ENCODE measurements around the gene ABLIM1.

ABLIM1 gene

DNA sequence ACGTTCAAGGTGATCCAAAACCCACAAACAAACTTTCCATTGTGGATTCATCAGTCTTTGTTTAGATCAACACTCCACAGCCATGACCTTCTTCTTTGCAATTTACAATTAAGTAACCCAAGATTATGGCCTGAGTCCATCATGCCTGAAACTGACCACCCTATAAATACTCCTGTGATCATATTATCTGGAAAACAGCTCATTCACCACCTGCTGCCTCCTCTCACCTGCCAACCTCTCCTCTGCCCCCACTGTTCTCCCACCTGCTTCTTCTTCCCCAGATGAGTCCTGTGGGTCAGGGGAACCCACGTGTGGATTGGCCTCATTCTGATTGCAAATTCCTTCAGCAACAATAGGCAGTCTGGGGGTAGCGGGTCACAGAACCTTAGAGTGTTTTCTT is 81.4 kb downstream of the ABLIM1 start:
- H3K9ac ChIP-seq (ENCODE audit: low read length) = no peak overlapping the region
- H3K4me1 ChIP-seq (ENCODE audit: control insufficient read depth, insufficient read depth, low read length) = no peaks in the 10 kb centered on the region
- H3K36me3 ChIP-seq (ENCODE audit: control insufficient read depth, insufficient read depth, low read length) = no peaks in the 10 kb centered on the region
- no peaks in the 10 kb centered on the region for H3K27me3 ChIP-seq (ENCODE audit: control insufficient read depth, insufficient read depth, low read length)
- H3K4me3 ChIP-seq (ENCODE audit: low read depth, low read length) = no peak overlapping the region
- no peak overlapping the region for H3K27ac ChIP-seq (ENCODE audit: low read depth, low read length)
- no peaks in the 10 kb centered on the region for H3K9me3 ChIP-seq (ENCODE audit: control insufficient read depth, insufficient read depth, low read depth, low read length)

DNA sequence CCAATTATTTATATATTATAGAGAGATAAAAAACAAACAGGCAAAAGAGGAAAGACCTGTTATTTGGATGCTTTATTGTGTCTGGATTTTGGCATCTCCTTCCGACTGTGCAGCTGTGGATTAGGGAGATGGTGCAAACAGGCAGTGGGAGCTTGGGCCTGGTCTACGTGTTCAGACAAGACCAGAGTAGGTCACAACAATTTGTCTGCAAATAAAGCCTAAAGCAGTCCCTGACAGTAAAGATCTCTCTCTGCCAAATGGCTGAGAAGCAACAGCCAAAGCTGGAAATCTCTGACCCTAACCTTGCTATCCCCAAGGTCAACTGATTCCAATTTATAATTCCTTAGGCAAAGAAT is 82.0 kb downstream of the ABLIM1 start:
- H3K9ac ChIP-seq (ENCODE audit: low read length) = no peak overlapping the region
- no peaks in the 10 kb centered on the region for H3K4me1 ChIP-seq (ENCODE audit: control insufficient read depth, insufficient read depth, low read length)
- no peaks in the 10 kb centered on the region for H3K9me3 ChIP-seq (ENCODE audit: control insufficient read depth, insufficient read depth, low read depth, low read length)
- H3K36me3 ChIP-seq (ENCODE audit: control insufficient read depth, insufficient read depth, low read length) = no peaks in the 10 kb centered on the region
- no peaks in the 10 kb centered on the region for H3K27me3 ChIP-seq (ENCODE audit: control insufficient read depth, insufficient read depth, low read length)
- no peak overlapping the region for H3K27ac ChIP-seq (ENCODE audit: low read depth, low read length)
- H3K4me3 ChIP-seq (ENCODE audit: low read depth, low read length) = no peak overlapping the region

DNA sequence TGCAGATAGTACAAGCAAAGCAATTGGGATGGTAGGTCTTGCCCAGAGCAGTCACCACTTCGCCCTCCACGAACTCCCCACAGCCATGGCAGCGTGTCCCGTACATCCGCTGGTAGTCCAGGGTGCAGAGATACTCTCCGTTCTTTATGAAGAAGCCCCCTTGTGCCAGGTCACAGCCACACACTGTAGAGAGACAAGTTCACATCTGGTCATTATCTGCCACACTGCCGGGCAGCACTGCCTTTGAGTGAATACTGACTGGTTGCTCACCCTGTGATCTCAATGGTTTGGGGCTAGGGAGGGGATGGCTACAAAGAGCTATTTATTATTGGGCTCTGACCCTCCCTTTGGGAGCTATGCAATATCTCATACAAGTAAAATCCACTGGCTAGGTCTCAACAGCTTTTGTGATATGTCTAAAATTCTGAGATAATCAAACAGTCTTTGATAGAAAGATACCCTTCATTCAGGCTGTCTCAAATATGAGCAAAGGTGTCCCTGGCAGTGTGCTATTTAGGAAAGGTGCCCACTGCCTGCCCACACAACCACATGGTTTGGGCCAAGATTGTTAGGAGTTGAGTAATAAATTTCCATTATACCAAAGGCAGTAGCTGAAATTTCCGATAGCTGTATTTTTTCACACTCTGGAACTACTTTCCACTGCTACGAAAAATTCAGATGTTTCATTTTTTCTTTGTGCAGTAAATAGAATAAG is 82.5 kb downstream of the ABLIM1 start:
- H3K4me1 ChIP-seq (ENCODE audit: control insufficient read depth, insufficient read depth, low read length) = no peaks in the 10 kb centered on the region
- H3K4me3 ChIP-seq (ENCODE audit: low read depth, low read length) = no peak overlapping the region
- H3K27ac ChIP-seq (ENCODE audit: low read depth, low read length) = no peak overlapping the region
- H3K27me3 ChIP-seq (ENCODE audit: control insufficient read depth, insufficient read depth, low read length) = no peaks in the 10 kb centered on the region
- H3K9ac ChIP-seq (ENCODE audit: low read length) = no peak overlapping the region
- H3K36me3 ChIP-seq (ENCODE audit: control insufficient read depth, insufficient read depth, low read length) = no peaks in the 10 kb centered on the region
- H3K9me3 ChIP-seq (ENCODE audit: control insufficient read depth, insufficient read depth, low read depth, low read length) = no peaks in the 10 kb centered on the region

DNA sequence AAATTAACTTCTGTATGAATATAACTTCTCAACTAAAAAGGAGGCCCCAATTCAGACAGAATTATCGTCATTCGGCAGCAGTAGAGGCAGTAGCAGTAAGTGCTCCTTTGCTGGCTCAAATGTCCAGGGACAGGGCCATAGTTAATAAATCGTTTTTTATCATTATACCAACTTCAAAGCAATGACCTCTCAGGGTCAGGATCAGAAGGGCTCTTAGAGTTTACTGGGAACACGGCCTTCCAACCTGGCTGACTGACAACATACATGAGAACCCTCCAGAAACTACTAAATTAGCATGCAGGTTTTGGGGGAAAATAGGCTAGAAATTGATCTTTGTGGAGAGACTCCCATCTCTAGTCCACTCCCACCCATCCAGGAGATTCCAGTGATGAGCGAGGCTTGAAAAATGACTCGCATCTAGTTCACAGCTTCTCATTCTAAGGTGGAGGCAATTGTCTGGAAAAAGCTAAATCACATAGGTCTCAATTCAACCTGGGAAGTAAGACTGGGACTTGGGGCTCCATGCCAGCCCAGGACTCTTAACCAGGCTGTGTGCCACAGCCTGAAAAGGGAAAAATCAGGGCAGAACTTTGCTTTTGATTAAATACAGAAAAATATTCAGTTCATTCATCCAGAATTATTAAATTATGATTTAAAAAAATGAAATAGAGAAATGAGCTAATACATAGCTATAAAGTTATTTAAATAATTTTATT is 84.6 kb downstream of the ABLIM1 start:
- H3K9ac ChIP-seq (ENCODE audit: low read length) = no peak overlapping the region
- no peaks in the 10 kb centered on the region for H3K36me3 ChIP-seq (ENCODE audit: control insufficient read depth, insufficient read depth, low read length)
- no peaks in the 10 kb centered on the region for H3K27me3 ChIP-seq (ENCODE audit: control insufficient read depth, insufficient read depth, low read length)
- H3K9me3 ChIP-seq (ENCODE audit: control insufficient read depth, insufficient read depth, low read depth, low read length) = no peaks in the 10 kb centered on the region
- no peak overlapping the region for H3K27ac ChIP-seq (ENCODE audit: low read depth, low read length)
- H3K4me1 ChIP-seq (ENCODE audit: control insufficient read depth, insufficient read depth, low read length) = no peaks in the 10 kb centered on the region
- H3K4me3 ChIP-seq (ENCODE audit: low read depth, low read length) = no peak overlapping the region

DNA sequence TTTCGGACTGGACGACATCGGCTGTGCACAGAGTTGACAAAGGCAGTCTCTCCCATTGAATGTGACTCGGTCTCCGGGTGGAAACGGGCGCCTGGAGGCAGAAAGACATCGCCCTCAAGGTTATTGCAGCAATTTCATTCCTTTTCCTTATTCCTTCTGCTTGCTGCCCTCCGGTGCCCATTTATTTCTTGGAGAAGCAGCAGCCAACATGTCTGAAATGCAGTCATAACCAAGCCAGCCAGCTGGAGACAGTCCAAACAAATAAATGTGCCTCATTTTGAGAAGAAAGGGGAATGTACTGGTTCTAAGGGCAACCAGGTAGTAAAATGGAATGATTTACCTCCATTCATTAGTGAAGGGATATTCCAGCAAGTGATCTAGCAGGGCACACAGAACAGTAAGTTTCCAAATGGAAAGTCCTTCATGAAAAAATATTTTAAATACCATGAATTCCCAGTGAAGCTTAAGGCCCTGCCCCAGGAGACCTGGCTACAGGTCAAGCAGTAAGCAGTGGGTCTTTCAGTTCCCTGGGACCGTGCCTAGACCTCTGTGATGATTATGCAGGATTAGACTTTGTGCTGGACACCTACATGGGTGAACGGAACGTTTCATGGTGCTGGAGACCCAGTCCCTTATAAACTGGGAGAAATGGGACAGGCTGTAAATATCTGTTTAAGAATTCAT is 86.6 kb downstream of the ABLIM1 start:
- H3K36me3 ChIP-seq (ENCODE audit: control insufficient read depth, insufficient read depth, low read length) = no peaks in the 10 kb centered on the region
- no peaks in the 10 kb centered on the region for H3K9me3 ChIP-seq (ENCODE audit: control insufficient read depth, insufficient read depth, low read depth, low read length)
- no peak overlapping the region for H3K27ac ChIP-seq (ENCODE audit: low read depth, low read length)
- no peaks in the 10 kb centered on the region for H3K27me3 ChIP-seq (ENCODE audit: control insufficient read depth, insufficient read depth, low read length)
- H3K4me3 ChIP-seq (ENCODE audit: low read depth, low read length) = no peak overlapping the region
- H3K4me1 ChIP-seq (ENCODE audit: control insufficient read depth, insufficient read depth, low read length) = no peaks in the 10 kb centered on the region
- no peak overlapping the region for H3K9ac ChIP-seq (ENCODE audit: low read length)

DNA sequence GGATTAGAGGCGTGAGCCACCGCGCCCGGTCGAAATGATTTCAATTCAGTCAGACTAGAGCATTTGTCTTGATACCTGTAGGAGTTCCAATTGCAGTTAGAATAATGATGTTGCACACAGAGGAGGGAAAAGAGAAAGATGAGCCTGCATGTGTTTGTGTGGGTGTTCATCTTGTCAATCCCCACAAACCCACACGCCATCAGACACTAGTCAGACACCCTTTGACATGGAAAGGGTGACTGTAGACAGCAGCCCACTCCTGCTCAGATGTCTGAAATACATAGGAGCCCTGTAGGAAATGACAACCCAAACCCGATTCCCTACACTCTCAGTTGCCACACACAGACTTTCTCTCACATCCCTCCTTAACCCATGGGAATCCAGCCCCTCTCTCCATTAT is 92.0 kb downstream of the ABLIM1 start:
- H3K9ac ChIP-seq (ENCODE audit: low read length) = no peak overlapping the region
- H3K9me3 ChIP-seq (ENCODE audit: control insufficient read depth, insufficient read depth, low read depth, low read length) = no peaks in the 10 kb centered on the region
- no peak overlapping the region for H3K27ac ChIP-seq (ENCODE audit: low read depth, low read length)
- H3K4me3 ChIP-seq (ENCODE audit: low read depth, low read length) = no peak overlapping the region
- H3K27me3 ChIP-seq (ENCODE audit: control insufficient read depth, insufficient read depth, low read length) = no peaks in the 10 kb centered on the region
- no peaks in the 10 kb centered on the region for H3K36me3 ChIP-seq (ENCODE audit: control insufficient read depth, insufficient read depth, low read length)
- H3K4me1 ChIP-seq (ENCODE audit: control insufficient read depth, insufficient read depth, low read length) = no peaks in the 10 kb centered on the region

DNA sequence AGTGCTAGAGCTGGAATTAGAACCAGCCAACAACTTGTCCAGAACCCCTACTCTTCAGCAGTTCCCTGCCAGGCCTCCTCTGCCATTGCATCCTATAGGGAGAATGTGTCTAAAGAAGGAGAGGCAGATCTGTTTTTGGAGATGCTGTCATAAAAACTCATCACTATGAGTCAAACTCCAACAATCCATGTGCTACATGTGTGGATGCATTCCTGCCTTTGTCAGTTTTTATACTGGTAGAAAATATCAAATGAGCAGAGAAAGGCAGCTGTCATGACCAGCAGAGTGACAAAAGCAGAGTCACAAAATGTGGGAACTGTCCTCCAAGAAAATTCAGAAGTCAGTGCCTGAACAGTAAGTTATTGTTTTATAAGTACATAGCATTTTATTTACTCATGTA is 93.0 kb downstream of the ABLIM1 start:
- Histone ChIP-seq H3K4me1 (ENCODE audit: control insufficient read depth, insufficient read depth, low read length) (no peaks in the 10 kb centered on the region), H3K9me3 (ENCODE audit: control insufficient read depth, insufficient read depth, low read depth, low read length) (no peaks in the 10 kb centered on the region), H3K9ac (ENCODE audit: low read length) (no peak overlapping the region), H3K36me3 (ENCODE audit: control insufficient read depth, insufficient read depth, low read length) (no peaks in the 10 kb centered on the region), H3K27me3 (ENCODE audit: control insufficient read depth, insufficient read depth, low read length) (no peaks in the 10 kb centered on the region), H3K27ac (ENCODE audit: low read depth, low read length) (no peak overlapping the region), H3K4me3 (ENCODE audit: low read depth, low read length) (no peak overlapping the region)

DNA sequence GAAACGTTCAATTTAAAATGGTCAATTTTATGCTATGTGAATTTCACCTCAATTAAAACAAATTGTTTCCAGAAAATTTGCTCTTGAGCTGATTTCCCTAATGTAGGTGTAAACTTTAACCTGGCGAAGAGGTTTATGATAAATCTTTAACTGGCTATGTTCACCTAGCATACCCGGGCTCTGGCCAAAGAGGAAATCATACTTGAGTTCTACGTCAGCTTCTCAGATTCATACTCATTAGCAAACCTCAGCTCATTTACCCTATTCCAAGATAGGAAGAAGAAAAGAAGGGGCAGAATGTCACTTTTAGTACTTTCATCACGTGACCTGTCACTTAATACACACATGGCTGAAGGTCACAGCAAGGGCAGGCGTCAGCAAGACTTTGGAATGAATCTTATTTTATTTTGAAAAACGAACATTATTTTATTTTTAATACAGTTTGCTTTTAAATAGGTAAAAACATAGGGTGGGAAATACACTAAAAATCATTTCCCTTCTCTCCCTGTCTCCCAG is 97.0 kb downstream of the ABLIM1 start:
- Histone ChIP-seq H3K27me3 (ENCODE audit: control insufficient read depth, insufficient read depth, low read length) (no peaks in the 10 kb centered on the region), H3K4me3 (ENCODE audit: low read depth, low read length) (no peak overlapping the region), H3K9me3 (ENCODE audit: control insufficient read depth, insufficient read depth, low read depth, low read length) (peaks cover 20% of the 10 kb centered on the region), H3K36me3 (ENCODE audit: control insufficient read depth, insufficient read depth, low read length) (no peaks in the 10 kb centered on the region; the same call in 1 of the 2 replicates), H3K9ac (ENCODE audit: low read length) (no peak overlapping the region), H3K4me1 (ENCODE audit: control insufficient read depth, insufficient read depth, low read length) (no peaks in the 10 kb centered on the region), H3K27ac (ENCODE audit: low read depth, low read length) (no peak overlapping the region)

DNA sequence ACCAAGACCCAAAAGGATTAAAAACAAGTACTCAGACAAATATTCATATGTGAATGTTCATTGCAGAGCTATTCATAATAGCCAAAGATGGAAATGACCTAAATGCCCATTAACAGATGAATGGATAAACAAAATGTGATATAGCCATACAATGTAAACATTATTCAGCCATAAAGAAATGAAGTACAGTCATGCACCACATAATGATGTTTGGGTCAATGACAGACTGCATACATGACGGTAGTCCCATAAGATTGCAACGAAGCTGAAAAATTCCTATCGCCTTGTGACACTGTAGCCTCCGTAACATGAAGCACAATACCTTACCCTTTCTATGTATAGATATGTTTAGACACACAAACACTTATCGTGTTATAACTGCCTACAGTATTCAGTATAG is 97.9 kb downstream of the ABLIM1 start:
- peaks cover 20% of the 10 kb centered on the region for H3K9me3 ChIP-seq (ENCODE audit: control insufficient read depth, insufficient read depth, low read depth, low read length)
- H3K9ac ChIP-seq (ENCODE audit: low read length) = no peak overlapping the region
- H3K27me3 ChIP-seq (ENCODE audit: control insufficient read depth, insufficient read depth, low read length) = no peaks in the 10 kb centered on the region
- no peak overlapping the region for H3K27ac ChIP-seq (ENCODE audit: low read depth, low read length)
- no peaks in the 10 kb centered on the region for H3K4me1 ChIP-seq (ENCODE audit: control insufficient read depth, insufficient read depth, low read length)
- no peak overlapping the region for H3K4me3 ChIP-seq (ENCODE audit: low read depth, low read length)
- H3K36me3 ChIP-seq (ENCODE audit: control insufficient read depth, insufficient read depth, low read length) = no peaks in the 10 kb centered on the region; the same call in 1 of the 2 replicates

DNA sequence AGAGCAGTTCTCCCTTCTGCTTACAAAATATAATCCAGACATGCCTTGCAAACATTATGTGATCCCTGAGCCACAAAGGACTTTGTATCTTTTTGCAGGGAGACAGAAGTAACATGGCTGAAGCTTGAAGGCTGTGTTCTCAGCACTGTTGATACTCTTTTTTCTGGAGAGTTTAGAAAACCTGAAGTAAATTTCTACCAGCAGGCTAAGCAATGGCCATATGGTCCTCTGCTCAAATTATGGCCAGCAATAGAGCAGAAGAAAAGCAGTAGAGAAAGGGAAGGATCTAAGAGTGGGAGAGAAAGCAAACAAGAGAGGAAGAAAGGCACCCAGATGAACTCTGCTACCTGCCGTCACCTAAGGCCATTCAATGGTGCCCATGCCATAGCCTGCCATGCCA is 98.4 kb downstream of the ABLIM1 start:
- H3K4me3 ChIP-seq (ENCODE audit: low read depth, low read length) = no peak overlapping the region
- H3K9me3 ChIP-seq (ENCODE audit: control insufficient read depth, insufficient read depth, low read depth, low read length) = peaks cover 20% of the 10 kb centered on the region

DNA sequence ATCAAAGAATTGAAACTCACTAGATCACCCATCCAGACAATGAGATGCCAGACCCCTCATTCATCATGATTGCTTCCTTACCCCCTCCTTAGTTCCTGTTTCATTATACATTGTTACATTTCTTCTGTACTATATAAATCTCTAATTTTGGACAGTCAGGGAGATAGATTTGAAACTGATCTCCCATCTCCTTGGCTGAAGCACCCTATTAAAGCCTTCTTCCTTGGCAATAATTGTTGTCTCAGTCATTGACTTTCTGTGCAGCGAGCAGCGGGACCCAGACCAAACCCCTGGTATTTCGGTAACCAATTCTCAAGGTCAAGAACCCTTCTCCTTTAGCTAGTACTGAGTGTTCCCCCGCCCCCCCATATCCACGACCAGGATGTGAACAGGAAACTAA is 100.2 kb downstream of the ABLIM1 start:
- Histone ChIP-seq H3K9me3 (ENCODE audit: control insufficient read depth, insufficient read depth, low read depth, low read length) (peaks cover 20% of the 10 kb centered on the region), H3K27ac (ENCODE audit: low read depth, low read length) (no peak overlapping the region), H3K36me3 (ENCODE audit: control insufficient read depth, insufficient read depth, low read length) (no peaks in the 10 kb centered on the region; the same call in 1 of the 2 replicates), H3K9ac (ENCODE audit: low read length) (no peak overlapping the region), H3K4me1 (ENCODE audit: control insufficient read depth, insufficient read depth, low read length) (no peaks in the 10 kb centered on the region), H3K27me3 (ENCODE audit: control insufficient read depth, insufficient read depth, low read length) (no peaks in the 10 kb centered on the region), H3K4me3 (ENCODE audit: low read depth, low read length) (no peak overlapping the region)

More for the DNA sequence above, 98.4 kb downstream of the ABLIM1 start:
- Histone ChIP-seq H3K27me3 (ENCODE audit: control insufficient read depth, insufficient read depth, low read length) (no peaks in the 10 kb centered on the region), H3K4me1 (ENCODE audit: control insufficient read depth, insufficient read depth, low read length) (no peaks in the 10 kb centered on the region), H3K36me3 (ENCODE audit: control insufficient read depth, insufficient read depth, low read length) (no peaks in the 10 kb centered on the region; the same call in 1 of the 2 replicates), H3K27ac (ENCODE audit: low read depth, low read length) (no peak overlapping the region), H3K9ac (ENCODE audit: low read length) (no peak overlapping the region)
